OCI-LY1 (cell line): Measurements from ENCODE around the gene TBC1D8.

Experiments
- CTCF ChIP-seq: fragments of 200-600 bp; sonication (generic), shearing (Covaris generic); IDR thresholded peaks from 2 replicates; pipeline ENCODE4 v1.5.1; 2017; ENCODE audit warnings: mild to moderate bottlenecking, antibody characterized with exemption, low read length, moderate library complexity, mixed read lengths
- EZH2 ChIP-seq: fragments of 200-600 bp; sonication (generic), shearing (Covaris generic); IDR thresholded peaks from 2 replicates; pipeline ENCODE4 v1.8.0; 2017; ENCODE audit warnings: borderline replicate concordance, mixed run types, mild to moderate bottlenecking, antibody characterized with exemption, low read length, moderate library complexity, mixed read lengths

GRCh38 chr2:101026923-101027469, 124.2 kb downstream of the TBC1D8 start:
- TF ChIP-seq CTCF (no peak), EZH2 (no peak)
